ENCODE data around the gene SCARF2. TPM values are rescaled to one million over a fixed set of nuclear protein-coding genes. Genes with fewer than 3 reads are reported as not detected.

The SCARF2 gene
- total RNA-seq, 6 experiments from 2014 or later: 65.1 to 92.3 (median 68.9) TPM

GRCh38 chr22:20408891-20409290 lies 28.7 kb downstream of the SCARF2 start:
- Mint-ChIP-seq H3K27ac (no peak overlapping the region), H3K27me3 (ENCODE audit: insufficient read depth) (no peaks in the 10 kb centered on the region; the same call in 1 of the 2 replicates), H3K9me3 (no peaks in the 10 kb centered on the region), H3K4me3 (no peak overlapping the region), H3K36me3 (ENCODE audit: low read depth) (0 out of 2 replicates have a peak, but pooled peaks cover 4% of the 10 kb centered on the region), H3K4me1 (ENCODE audit: low read depth) (peaks cover 6% of the 10 kb centered on the region; the same call in 1 of the 2 replicates)
- TF ChIP-seq, protein P1, sequence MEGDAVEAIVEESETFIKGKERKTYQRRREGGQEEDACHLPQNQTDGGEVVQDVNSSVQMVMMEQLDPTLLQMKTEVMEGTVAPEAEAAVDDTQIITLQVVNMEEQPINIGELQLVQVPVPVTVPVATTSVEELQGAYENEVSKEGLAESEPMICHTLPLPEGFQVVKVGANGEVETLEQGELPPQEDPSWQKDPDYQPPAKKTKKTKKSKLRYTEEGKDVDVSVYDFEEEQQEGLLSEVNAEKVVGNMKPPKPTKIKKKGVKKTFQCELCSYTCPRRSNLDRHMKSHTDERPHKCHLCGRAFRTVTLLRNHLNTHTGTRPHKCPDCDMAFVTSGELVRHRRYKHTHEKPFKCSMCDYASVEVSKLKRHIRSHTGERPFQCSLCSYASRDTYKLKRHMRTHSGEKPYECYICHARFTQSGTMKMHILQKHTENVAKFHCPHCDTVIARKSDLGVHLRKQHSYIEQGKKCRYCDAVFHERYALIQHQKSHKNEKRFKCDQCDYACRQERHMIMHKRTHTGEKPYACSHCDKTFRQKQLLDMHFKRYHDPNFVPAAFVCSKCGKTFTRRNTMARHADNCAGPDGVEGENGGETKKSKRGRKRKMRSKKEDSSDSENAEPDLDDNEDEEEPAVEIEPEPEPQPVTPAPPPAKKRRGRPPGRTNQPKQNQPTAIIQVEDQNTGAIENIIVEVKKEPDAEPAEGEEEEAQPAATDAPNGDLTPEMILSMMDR (IDR thresholded peaks at IDR 0.05): no peak
- DNase-seq: no peak

DNA sequence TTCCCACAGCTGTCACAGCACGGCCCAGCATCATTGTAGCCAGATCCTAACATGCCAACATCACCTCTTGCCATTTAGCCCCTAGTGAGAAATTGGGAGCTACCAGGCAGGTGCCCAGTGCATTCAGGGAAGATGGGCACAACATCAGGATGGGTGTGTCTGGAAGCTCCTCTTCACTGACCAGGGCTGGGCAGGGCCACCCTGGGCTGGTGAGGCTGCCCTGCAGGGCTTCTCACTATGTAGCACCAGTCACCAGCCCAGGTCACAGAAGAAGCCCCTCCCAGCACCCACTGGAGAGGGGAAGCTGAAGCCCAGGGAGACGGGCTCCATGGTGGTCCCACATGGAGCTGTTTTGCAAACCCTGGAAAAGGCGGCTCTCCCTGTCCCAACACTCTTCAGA lies 29.8 kb downstream of the SCARF2 start:
- H3K4me1 Mint-ChIP-seq (ENCODE audit: low read depth): peaks cover 6% of the 10 kb centered on the region; the same call in 1 of the 2 replicates

GRCh38 chr22:20406686-20407408 lies 30.8 kb downstream of the SCARF2 start:
- Mint-ChIP-seq H3K4me3 (no peak overlapping the region), H3K27ac (no peak overlapping the region), H3K4me1 (ENCODE audit: low read depth) (no peaks in the 10 kb centered on the region; the same call in 1 of the 2 replicates), H3K27me3 (ENCODE audit: insufficient read depth) (no peaks in the 10 kb centered on the region), H3K9me3 (no peaks in the 10 kb centered on the region), H3K36me3 (ENCODE audit: low read depth) (peaks cover 4% of the 10 kb centered on the region; the same call in 1 of the 2 replicates)
- TF ChIP-seq, protein P1 (IDR thresholded peaks at IDR 0.05): no peak
- no peak for DNase-seq

More for the DNA sequence above, 29.8 kb downstream of the SCARF2 start:
- no peaks in the 10 kb centered on the region for H3K9me3 Mint-ChIP-seq
- no peak overlapping the region for H3K4me3 Mint-ChIP-seq
- DNase-seq: no peak
- no peak overlapping the region for H3K27ac Mint-ChIP-seq
- H3K36me3 Mint-ChIP-seq (ENCODE audit: low read depth): peaks cover 4% of the 10 kb centered on the region; the same call in 1 of the 2 replicates
- TF ChIP-seq, protein P1 (IDR thresholded peaks at IDR 0.05): no peak
- no peaks in the 10 kb centered on the region; the same call in 1 of the 2 replicates for H3K27me3 Mint-ChIP-seq (ENCODE audit: insufficient read depth)

GRCh38 chr22:20405931-20406685 lies 31.5 kb downstream of the SCARF2 start:
- H3K27me3 Mint-ChIP-seq (ENCODE audit: insufficient read depth): no peaks in the 10 kb centered on the region
- H3K36me3 Mint-ChIP-seq (ENCODE audit: low read depth): peaks cover 4% of the 10 kb centered on the region; the same call in 1 of the 2 replicates
- DNase-seq: no peak
- H3K4me1 Mint-ChIP-seq (ENCODE audit: low read depth): no peaks in the 10 kb centered on the region; the same call in 1 of the 2 replicates
- H3K9me3 Mint-ChIP-seq: no peaks in the 10 kb centered on the region
- no peak overlapping the region for H3K27ac Mint-ChIP-seq
- no peak overlapping the region for H3K4me3 Mint-ChIP-seq
- TF ChIP-seq, protein P1 (IDR thresholded peaks at IDR 0.05): no peak

- TF ChIP-seq, protein P1 (IDR thresholded peaks at IDR 0.05): no peak
- no peak for DNase-seq
- no peak overlapping the region for H3K27ac Mint-ChIP-seq
- peaks cover 4% of the 10 kb centered on the region; the same call in 1 of the 2 replicates for H3K36me3 Mint-ChIP-seq (ENCODE audit: low read depth)
- H3K4me3 Mint-ChIP-seq: no peak overlapping the region
- H3K9me3 Mint-ChIP-seq: no peaks in the 10 kb centered on the region
- H3K27me3 Mint-ChIP-seq (ENCODE audit: insufficient read depth): no peaks in the 10 kb centered on the region
- H3K4me1 Mint-ChIP-seq (ENCODE audit: low read depth): no peaks in the 10 kb centered on the region; the same call in 1 of the 2 replicates
Observed at GRCh38 chr22:20405291-20405930, 32.2 kb downstream of the SCARF2 start.
